22Rv1 (cell line): ENCODE measurements around the gene SPATC1L.
"Not testable (repeated sequence)": the region's sequence is repeated elsewhere in the genome, so short reads cannot be mapped to it uniquely, and the experiment has no call there.

Source experiments
- H3K27ac ChIP-seq: fragments of 450-650 bp; 2 replicates; pipeline ENCODE4 v1.5.1; 2017
- ZFX ChIP-seq: fragments of 450-650 bp; IDR thresholded peaks from 2 replicates; pipeline ENCODE4 v1.6.1; 2017; ENCODE audit warnings: antibody characterized with exemption, borderline replicate concordance
- TF ChIP-seq, protein P1 (sequence below): fragments of 450-650 bp; IDR thresholded peaks from 2 replicates; pipeline ENCODE4 v1.5.1; 2017; ENCODE audit warnings: mild to moderate bottlenecking

The SPATC1L gene

DNA sequence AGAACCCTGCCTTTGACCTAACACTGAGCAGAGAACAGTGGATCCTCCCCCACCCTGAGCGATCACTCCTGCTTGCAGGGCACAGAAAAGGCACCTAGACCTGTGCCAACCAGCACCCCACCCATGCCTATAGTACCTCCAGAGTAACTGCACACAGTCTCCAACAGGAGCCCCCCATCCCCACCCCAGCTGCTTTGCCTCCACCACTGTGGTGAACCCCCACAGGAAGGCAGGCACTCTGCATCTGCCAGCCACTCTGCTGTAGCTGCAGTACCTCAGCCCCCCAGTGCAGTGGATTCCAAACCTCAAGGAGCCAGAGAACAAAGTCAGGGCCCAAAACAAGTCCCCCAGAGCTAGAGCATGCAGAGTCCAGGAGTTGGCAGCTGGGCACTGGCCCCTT is 10.7 kb downstream of the SPATC1L start:
- no peak for TF ChIP-seq ZFX
- TF ChIP-seq, protein P1, sequence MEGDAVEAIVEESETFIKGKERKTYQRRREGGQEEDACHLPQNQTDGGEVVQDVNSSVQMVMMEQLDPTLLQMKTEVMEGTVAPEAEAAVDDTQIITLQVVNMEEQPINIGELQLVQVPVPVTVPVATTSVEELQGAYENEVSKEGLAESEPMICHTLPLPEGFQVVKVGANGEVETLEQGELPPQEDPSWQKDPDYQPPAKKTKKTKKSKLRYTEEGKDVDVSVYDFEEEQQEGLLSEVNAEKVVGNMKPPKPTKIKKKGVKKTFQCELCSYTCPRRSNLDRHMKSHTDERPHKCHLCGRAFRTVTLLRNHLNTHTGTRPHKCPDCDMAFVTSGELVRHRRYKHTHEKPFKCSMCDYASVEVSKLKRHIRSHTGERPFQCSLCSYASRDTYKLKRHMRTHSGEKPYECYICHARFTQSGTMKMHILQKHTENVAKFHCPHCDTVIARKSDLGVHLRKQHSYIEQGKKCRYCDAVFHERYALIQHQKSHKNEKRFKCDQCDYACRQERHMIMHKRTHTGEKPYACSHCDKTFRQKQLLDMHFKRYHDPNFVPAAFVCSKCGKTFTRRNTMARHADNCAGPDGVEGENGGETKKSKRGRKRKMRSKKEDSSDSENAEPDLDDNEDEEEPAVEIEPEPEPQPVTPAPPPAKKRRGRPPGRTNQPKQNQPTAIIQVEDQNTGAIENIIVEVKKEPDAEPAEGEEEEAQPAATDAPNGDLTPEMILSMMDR: no peak
- no peak overlapping the region for H3K27ac ChIP-seq

GRCh38 chr21:46172863-46173528 is 11.3 kb downstream of the SPATC1L start:
- no peak for TF ChIP-seq ZFX
- TF ChIP-seq, protein P1: no peak
- no peak overlapping the region for H3K27ac ChIP-seq

DNA sequence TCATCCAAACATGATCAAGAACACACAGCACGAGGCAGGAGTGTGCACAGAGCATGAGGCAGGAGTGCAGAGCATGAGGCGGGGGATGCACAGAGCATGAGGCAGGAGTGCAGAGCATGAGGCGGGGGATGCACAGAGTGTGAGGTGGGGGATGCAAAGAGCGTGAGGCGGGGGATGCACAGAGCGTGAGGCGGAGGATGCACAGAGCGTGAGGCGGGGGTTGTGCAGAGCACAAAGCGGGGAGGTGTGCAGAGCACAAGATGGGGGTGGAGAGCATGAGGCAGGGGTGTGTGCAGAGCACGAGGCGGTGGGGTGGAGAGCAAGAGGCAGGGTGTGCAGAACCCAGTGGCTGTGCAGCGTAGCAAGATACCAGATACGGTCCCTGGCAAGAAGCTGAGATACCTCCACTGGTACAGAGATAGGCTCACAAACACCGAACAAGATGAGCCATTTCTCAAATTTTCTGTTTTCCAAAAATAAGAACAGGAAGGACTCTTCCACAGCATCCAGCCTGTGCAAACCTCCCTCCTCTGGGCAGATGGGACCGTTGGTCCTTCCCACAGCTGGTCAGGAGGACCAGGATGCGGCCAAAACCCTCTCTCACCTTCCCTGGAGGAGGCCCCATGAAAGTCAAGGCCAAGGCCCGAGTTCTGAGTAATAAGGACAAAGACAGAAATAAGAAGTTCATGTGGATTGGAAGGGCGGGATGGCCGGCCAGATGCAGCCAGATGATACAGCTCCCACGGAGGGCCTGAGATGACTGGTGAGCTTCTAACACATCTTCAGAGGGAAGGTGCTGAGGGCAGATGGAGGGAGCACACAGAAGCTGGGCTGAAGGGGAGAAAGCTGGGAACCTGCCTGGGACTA is 12.0 kb downstream of the SPATC1L start:
- TF ChIP-seq, protein P1: no peak
- TF ChIP-seq ZFX: no peak

GRCh38 chr21:46171585-46171984 is 12.7 kb downstream of the SPATC1L start:
- no peak overlapping the region for H3K27ac ChIP-seq
- TF ChIP-seq ZFX: no peak
- TF ChIP-seq, protein P1: no peak

More for the DNA sequence above, 12.0 kb downstream of the SPATC1L start:
- no peak overlapping the region for H3K27ac ChIP-seq

DNA sequence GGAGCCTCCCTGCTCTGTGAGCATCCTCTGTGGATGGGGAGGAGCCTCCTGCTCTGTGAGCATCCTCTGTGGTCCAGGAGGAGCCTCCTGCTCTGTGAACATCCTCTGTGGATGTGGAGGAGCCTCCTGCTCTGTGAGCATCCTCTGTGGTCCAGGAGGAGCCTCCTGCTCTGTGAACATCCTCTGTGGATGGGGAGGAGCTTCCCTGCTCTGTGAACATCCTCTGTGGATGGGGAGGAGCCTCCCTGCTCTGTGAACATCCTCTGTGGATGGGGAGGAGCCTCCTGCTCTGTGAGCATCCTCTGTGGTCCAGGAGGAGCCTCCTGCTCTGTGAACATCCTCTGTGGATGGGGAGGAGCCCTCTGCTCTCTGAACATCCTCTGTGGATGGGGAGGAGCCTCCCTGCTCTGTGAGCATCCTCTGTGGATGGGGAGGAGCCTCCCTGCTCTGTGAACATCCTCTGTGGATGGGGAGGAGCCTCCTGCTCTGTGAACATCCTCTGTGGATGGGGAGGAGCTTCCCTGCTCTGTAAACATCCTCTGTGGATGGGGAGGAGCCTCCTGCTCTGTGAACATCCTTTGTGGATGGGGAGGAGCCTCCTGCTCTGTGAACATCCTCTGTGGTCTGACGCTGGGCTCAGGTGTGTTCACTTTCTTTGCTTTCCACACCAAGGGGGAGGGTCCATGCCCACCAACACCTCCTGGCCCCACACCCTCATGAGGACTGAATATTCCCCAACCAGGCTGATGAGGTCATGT is 13.6 kb downstream of the SPATC1L start:
- H3K27ac ChIP-seq: not testable (repeated sequence)

- TF ChIP-seq ZFX: no peak
- TF ChIP-seq, protein P1: no peak
- no peak overlapping the region for H3K27ac ChIP-seq
Measured at GRCh38 chr21:46168659-46169386, 15.4 kb downstream of the SPATC1L start.

- TF ChIP-seq ZFX: no peak
- TF ChIP-seq, protein P1: no peak
- no peak overlapping the region for H3K27ac ChIP-seq
Measured at GRCh38 chr21:46168238-46168637, 16.0 kb downstream of the SPATC1L start.
